ENCODE data around the gene ASIC2. TPM values are rescaled to one million over a fixed set of nuclear protein-coding genes. Genes with fewer than 3 reads are reported as not detected.
A peak's percentile ranks its signal among the peaks of the same experiment; 100 is the strongest.

ASIC2 gene
- total RNA-seq, 2 donors from 2014 or later = 0.48 to 1.3 TPM

DNA sequence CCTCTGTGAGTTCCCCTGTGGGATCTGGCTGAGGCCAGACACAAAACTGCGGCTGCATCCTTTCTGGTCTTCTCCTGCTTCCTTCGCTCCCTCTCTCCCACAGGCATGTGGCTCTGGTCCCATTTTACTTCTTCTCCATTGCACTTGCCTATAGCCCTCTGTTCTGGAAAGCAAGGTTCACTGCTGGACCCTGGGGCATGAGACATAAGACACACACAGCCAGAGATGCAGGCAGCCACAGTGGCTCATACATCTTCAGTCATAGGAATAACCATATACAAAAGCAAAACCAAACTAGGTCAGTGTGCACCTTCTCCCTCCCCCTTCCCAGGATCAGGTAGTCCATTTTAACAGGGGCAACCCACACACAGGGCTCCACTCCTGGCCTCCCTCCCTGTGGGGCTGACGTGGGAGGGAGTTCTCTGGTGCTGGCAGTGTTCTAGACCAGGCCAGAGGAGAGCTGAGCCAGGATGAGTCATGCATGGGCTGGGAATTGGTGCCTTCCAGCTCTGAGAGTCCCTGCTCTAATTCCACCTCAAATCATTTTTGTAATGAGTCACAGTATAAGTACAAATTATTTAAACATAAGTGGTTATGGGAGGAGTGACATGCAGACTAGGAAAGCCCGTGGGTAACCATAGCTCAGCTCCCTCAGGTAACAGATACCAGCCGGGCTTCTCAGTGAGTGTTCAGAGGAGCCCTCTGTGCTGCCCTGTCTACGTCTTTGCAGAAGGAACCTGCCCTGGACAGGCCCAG, 58.0 kb downstream of the ASIC2 start:
- Histone ChIP-seq H3K9ac (ENCODE audit: low read depth in 2 of 2, low read length in 2 of 2) (no peak overlapping the region), H3K9me3 (no peaks in the 10 kb centered on the region), H3K27ac (no peak overlapping the region), H3K27me3 (no peaks in the 10 kb centered on the region), H3K4me3 (no peak overlapping the region), H3K4me1 (no peaks in the 10 kb centered on the region), H3K36me3 (no peaks in the 10 kb centered on the region)
- peak; percentile 38 for DNase-seq
- TF ChIP-seq CTCF (IDR thresholded peaks at IDR 0.05) = no peak
- intact Hi-C loops (cut with DNase I) = no loop called here

DNA sequence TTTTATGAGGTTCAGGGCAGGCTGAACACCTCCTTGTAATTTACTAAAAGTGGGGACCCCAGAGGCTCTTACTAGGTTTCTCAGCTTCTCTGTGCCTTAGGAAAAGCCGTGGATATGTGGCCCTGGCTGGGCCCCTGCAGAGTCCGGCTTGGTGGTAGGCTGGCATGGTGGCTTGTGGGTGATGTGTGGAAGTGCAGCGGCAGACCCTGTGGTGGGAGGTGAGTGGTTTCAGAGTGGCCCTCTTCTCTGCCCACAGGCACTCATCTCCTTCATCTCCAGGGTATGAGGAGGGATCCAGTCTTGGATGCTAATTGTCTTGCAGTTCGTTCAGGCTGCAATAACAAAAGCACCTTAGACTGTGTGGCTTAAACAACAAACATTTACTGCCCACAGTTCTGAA, 58.9 kb downstream of the ASIC2 start:
- Histone ChIP-seq H3K4me3 (no peak overlapping the region), H3K4me1 (no peaks in the 10 kb centered on the region), H3K9ac (ENCODE audit: low read depth in 2 of 2, low read length in 2 of 2) (no peak overlapping the region), H3K27ac (no peak overlapping the region), H3K27me3 (no peaks in the 10 kb centered on the region), H3K36me3 (no peaks in the 10 kb centered on the region), H3K9me3 (no peaks in the 10 kb centered on the region)
- DNase-seq = no peak
- no peak for TF ChIP-seq CTCF (IDR thresholded peaks at IDR 0.05)
- intact Hi-C loops (cut with DNase I) = no loop called here

- H3K4me3 ChIP-seq = no peak overlapping the region
- TF ChIP-seq CTCF (IDR thresholded peaks at IDR 0.05) = no peak
- no peaks in the 10 kb centered on the region for H3K36me3 ChIP-seq
- H3K27me3 ChIP-seq = no peaks in the 10 kb centered on the region
- H3K27ac ChIP-seq = no peak overlapping the region
- no peaks in the 10 kb centered on the region for H3K9me3 ChIP-seq
- DNase-seq = peak; percentile 29
- intact Hi-C loops (cut with DNase I) = no loop called here
- H3K9ac ChIP-seq (ENCODE audit: low read depth in 2 of 2, low read length in 2 of 2) = no peak overlapping the region
- no peaks in the 10 kb centered on the region for H3K4me1 ChIP-seq
These were observed 59.3 kb downstream of the ASIC2 start for GRCh38 chr17:33233811-33234177.

DNA sequence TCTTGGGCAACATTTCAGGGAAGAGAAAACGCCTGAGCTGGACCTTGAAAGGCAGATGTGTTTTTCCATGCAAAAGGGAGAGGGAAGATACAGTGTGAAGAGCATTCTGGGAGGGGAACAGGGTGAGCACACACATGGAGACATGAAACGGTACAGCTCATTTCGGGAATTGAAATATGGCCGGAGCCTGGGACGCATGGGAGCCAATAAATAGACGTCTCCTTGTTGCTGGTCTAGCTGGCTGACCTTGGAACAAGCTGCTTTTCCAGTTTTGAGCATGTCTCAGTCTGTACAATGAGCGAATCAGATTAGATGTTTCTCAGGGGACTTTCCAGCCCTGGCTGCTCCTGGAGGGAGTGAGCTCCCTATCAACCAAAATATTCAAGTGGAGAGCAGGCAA, 63.6 kb downstream of the ASIC2 start:
- Histone ChIP-seq H3K9ac (ENCODE audit: low read depth in 2 of 2, low read length in 2 of 2) (no peak overlapping the region), H3K4me1 (no peaks in the 10 kb centered on the region), H3K9me3 (no peaks in the 10 kb centered on the region), H3K4me3 (no peak overlapping the region), H3K36me3 (no peaks in the 10 kb centered on the region), H3K27me3 (no peaks in the 10 kb centered on the region), H3K27ac (no peak overlapping the region)
- no peak for DNase-seq
- intact Hi-C loops (cut with DNase I) = no loop called here
- no peak for TF ChIP-seq CTCF (IDR thresholded peaks at IDR 0.05)

DNA sequence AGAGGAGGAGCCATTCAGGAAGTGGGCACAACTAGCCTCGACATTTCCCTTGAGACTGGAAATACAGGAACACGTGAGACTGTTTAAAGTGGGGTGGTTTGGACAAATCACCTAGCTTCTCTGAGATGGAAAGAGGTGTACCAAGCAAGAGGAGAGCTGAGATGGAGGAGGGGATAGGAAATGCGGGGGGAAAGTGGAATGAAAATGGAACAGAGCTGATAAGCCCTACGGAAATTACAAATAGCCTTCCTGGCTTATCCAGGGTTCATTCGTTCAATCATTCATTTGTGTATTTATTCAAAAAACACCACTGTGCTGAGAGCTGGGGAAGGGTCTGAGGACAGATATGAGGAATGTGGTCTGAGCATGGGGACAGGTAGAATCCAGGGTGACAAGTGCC, 64.1 kb downstream of the ASIC2 start:
- no peak for TF ChIP-seq CTCF (IDR thresholded peaks at IDR 0.05)
- H3K9ac ChIP-seq (ENCODE audit: low read depth in 2 of 2, low read length in 2 of 2) = no peak overlapping the region
- H3K36me3 ChIP-seq = no peaks in the 10 kb centered on the region
- no peak overlapping the region for H3K27ac ChIP-seq
- intact Hi-C loops (cut with DNase I) = no loop called here
- DNase-seq = no peak
- no peak overlapping the region for H3K4me3 ChIP-seq
- no peaks in the 10 kb centered on the region for H3K4me1 ChIP-seq
- no peaks in the 10 kb centered on the region for H3K9me3 ChIP-seq
- H3K27me3 ChIP-seq = no peaks in the 10 kb centered on the region
